SH-SY5Y (cell line): ENCODE data around the gene TLE3.

Experiments
- GATA2 ChIP-seq: IDR thresholded peaks from 2 replicates; pipeline ENCODE4 v1.6.1; 2011; ENCODE audit warnings: mild to moderate bottlenecking, low read depth, low read length
- GATA3 ChIP-seq: IDR thresholded peaks from 2 replicates; pipeline ENCODE4 v1.6.1; 2011; ENCODE audit warnings: low read depth, mild to moderate bottlenecking, low read length, moderate library complexity

DNA sequence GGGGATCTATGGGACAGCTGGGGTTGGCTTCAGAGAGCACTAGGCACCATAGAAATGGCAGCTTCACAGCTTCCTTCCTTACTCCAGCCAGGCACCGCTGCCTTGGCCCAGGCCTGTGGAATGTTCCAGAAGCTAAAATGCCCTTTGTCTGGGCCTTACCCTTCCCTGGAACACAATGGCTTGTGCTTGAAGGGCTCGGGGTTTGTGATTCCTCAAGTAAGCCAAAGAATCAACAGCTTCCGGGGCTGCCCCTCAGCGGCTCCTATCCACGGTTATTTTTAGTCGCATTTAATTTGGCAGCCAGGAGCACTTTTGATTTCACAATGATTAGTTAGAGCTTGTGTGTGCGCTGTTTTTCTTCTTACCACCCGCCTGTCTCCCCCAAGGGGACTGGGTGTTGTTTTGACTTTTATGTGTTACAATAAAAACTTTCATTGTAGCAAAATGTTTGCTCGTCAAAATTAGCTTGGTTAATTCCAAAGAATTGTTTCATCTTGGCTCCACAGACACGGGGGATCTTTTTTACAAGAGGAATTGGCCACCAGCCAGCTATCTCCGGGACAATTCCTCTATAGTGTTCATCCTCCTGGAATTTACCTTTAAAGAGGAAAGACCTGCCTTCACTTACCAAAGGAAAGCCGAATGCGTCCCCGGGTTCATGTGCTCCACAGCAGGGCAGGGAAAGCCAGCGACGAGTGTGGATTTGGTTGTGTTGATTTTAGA, 73.8 kb downstream of the TLE3 start:
- TF ChIP-seq GATA2 (peak; percentile 52), GATA3 (no peak)
